HFFc6 (cell line): ENCODE results near the gene IFT122. TPM values are rescaled to one million over a fixed set of nuclear protein-coding genes. Genes with fewer than 3 reads are reported as not detected.
A peak's percentile ranks its signal among the peaks of the same experiment; 100 is the strongest.

Experiments used
- DNase-seq: peaks from one replicate; pipeline ENCODE4 v3.0.0-alpha.2; 2018
- H3K27ac Mint-ChIP-seq: 2 replicates; pipeline ENCODE4 v1.8.0; 2020; ENCODE audit warnings: mild to moderate bottlenecking, mixed read lengths
- H3K27me3 Mint-ChIP-seq: 2 replicates; pipeline ENCODE4 v1.8.0; 2021; ENCODE audit warnings: mild to moderate bottlenecking, moderate library complexity, mixed read lengths; ENCODE audit not compliant: insufficient read depth
- H3K36me3 Mint-ChIP-seq: 2 replicates; pipeline ENCODE4 v1.8.0; 2021; ENCODE audit warnings: low read depth, mixed read lengths
- H3K4me1 Mint-ChIP-seq: 2 replicates; pipeline ENCODE4 v1.8.0; 2020; ENCODE audit warnings: low read depth, mixed read lengths
- H3K4me3 Mint-ChIP-seq: 2 replicates; pipeline ENCODE4 v1.8.0; 2020; ENCODE audit warnings: mild to moderate bottlenecking, moderate library complexity, mixed read lengths
- H3K9me3 Mint-ChIP-seq: 2 replicates; pipeline ENCODE4 v1.8.0; 2020; ENCODE audit warnings: mild to moderate bottlenecking, mixed read lengths
- total RNA-seq, 6 experiments: library from RNA; stranded (reverse); fragmentation: NEBNext Ultra II Directional; extraction: Animal tissue kit (Norgen Biotek cat#: 25700); gene quantifications; 2 replicates in 1 of 6; 3 replicates in 5 of 6; pipeline ENCODE4 v1.2.3, GENCODE V29; 2021
- TF ChIP-seq, protein P1 (sequence below): fragments of 200-600 bp; sonication (generic); IDR thresholded peaks from 2 replicates; pipeline ENCODE4 v1.5.0; 2021; ENCODE audit warnings: antibody characterized with exemption, mild to moderate bottlenecking

The IFT122 gene
- total RNA-seq, 6 experiments from 2014 or later = 12.2 to 18.8 (median 18.2) TPM

DNA sequence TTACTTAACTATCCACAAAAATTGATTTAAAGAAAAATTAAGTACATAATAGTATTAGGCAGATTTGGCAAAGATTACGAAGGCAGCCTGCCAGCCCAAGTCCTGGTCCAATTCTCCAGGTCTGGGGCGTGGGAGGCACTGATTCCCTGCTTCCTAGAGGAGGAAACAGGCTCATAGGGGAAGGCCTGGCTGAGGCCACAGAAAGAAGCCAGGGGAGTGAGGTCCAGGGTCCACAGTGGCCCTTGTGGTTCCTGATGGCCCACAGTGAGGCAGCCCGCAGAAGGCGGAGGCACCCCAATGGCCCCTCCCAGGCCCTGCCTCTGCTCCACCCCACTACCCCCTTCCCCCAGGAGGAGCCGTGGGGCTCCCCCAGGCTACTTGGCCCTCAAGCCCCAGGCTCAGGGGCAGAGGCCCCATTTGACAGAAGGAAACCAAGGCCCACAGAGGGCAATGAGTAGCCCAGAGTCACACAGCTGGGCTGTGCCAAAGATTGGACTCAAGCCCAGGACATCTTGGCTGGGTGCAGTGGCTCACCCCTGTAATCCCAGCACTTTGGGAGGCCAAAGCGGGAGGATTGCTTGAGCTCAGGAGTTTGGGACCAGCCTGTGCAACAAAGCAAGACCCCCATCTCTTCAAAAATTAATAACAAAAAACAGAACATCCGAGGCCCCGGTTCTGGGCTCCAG, 124.0 kb downstream of the IFT122 start:
- no peak overlapping the region for H3K27ac Mint-ChIP-seq
- DNase-seq = no peak
- H3K9me3 Mint-ChIP-seq = no peaks in the 10 kb centered on the region
- TF ChIP-seq, protein P1, sequence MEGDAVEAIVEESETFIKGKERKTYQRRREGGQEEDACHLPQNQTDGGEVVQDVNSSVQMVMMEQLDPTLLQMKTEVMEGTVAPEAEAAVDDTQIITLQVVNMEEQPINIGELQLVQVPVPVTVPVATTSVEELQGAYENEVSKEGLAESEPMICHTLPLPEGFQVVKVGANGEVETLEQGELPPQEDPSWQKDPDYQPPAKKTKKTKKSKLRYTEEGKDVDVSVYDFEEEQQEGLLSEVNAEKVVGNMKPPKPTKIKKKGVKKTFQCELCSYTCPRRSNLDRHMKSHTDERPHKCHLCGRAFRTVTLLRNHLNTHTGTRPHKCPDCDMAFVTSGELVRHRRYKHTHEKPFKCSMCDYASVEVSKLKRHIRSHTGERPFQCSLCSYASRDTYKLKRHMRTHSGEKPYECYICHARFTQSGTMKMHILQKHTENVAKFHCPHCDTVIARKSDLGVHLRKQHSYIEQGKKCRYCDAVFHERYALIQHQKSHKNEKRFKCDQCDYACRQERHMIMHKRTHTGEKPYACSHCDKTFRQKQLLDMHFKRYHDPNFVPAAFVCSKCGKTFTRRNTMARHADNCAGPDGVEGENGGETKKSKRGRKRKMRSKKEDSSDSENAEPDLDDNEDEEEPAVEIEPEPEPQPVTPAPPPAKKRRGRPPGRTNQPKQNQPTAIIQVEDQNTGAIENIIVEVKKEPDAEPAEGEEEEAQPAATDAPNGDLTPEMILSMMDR = no peak
- H3K27me3 Mint-ChIP-seq = peaks cover 2% of the 10 kb centered on the region; the same call in 1 of the 2 replicates
- H3K36me3 Mint-ChIP-seq = peaks cover 15% of the 10 kb centered on the region; the same call in 1 of the 2 replicates
- H3K4me1 Mint-ChIP-seq = peaks cover 27% of the 10 kb centered on the region
- no peak overlapping the region for H3K4me3 Mint-ChIP-seq

DNA sequence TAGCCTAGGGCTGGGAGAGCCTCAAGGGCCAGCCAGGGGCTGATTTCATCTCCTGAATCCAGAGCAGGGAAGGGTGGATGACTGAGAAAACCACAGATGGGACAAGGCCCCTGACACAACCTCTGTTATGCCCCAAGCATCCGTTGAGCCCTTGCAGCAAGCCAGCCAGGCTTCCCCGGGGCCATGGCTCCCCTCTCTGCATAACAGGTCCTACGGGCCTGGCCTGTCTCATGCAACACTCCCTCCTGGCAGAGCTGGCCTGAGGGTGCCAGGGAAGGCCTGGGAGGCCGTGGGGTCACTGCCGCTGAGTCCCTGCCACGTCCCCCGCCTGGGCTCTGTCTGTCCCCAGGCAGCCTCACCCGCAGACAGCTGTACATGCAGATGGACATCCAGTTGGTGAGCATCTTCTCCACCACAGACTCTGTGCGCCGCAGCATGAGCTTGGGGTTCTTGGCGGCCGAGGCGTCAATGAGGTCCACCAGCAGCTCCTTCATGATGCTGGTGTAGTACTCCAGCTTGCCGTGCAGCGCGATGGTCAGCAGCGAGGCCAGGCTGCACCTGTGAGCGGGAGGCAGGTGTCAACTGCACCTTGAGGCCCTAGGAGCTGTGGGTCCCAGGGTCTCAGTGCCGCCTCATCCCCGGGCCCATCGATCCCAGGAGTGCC, 125.1 kb downstream of the IFT122 start:
- peaks cover 12% of the 10 kb centered on the region; the same call in 1 of the 2 replicates for H3K36me3 Mint-ChIP-seq
- peak overlapping the region; percentile 13; the same call in 1 of the 2 replicates for H3K27ac Mint-ChIP-seq
- peaks cover 15% of the 10 kb centered on the region for H3K4me1 Mint-ChIP-seq
- H3K4me3 Mint-ChIP-seq = no peak overlapping the region
- no peak for DNase-seq
- TF ChIP-seq, protein P1 = no peak
- no peaks in the 10 kb centered on the region for H3K9me3 Mint-ChIP-seq
- H3K27me3 Mint-ChIP-seq = peaks cover 2% of the 10 kb centered on the region; the same call in 1 of the 2 replicates

GRCh38 chr3:129565902-129566301, 125.9 kb downstream of the IFT122 start:
- Mint-ChIP-seq H3K9me3 (no peaks in the 10 kb centered on the region), H3K4me3 (no peak overlapping the region), H3K27ac (no peak overlapping the region), H3K4me1 (peaks cover 7% of the 10 kb centered on the region), H3K36me3 (peaks cover 12% of the 10 kb centered on the region; the same call in 1 of the 2 replicates), H3K27me3 (peaks cover 2% of the 10 kb centered on the region; the same call in 1 of the 2 replicates)
- DNase-seq = no peak
- TF ChIP-seq, protein P1 = no peak

DNA sequence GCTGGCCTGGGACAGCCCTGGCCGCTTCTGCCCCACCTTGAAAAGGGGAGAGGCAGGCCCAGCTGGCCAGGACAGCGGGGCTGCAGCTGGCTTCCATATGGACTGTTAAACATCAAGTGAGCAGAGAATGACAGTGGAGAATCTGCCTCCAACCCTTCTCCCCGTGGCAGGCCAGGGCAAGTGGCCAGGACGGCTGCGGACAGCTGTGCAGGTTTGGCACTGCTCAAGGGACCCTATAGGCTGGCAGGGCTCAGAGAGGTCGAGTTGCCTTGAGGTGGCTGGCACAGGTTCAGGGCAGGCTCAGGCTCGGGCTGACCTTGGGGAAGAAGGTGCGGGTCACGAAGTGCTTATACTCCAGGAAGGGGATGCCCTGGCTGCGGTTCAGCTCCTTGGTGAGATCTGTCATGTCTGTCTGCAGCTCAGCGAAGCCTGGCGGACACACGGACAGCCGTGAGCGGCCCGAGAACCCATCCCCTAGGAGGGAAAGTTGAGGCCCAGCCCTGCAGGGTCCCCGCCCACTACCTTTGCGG, 127.2 kb downstream of the IFT122 start:
- DNase-seq = no peak
- peaks cover 12% of the 10 kb centered on the region; the same call in 1 of the 2 replicates for H3K36me3 Mint-ChIP-seq
- no peak overlapping the region for H3K4me3 Mint-ChIP-seq
- TF ChIP-seq, protein P1 = no peak
- no peaks in the 10 kb centered on the region for H3K9me3 Mint-ChIP-seq
- H3K27me3 Mint-ChIP-seq = peaks cover 2% of the 10 kb centered on the region
- H3K27ac Mint-ChIP-seq = no peak overlapping the region
- H3K4me1 Mint-ChIP-seq = 0 out of 2 replicates have a peak, but pooled peaks cover 5% of the 10 kb centered on the region

DNA sequence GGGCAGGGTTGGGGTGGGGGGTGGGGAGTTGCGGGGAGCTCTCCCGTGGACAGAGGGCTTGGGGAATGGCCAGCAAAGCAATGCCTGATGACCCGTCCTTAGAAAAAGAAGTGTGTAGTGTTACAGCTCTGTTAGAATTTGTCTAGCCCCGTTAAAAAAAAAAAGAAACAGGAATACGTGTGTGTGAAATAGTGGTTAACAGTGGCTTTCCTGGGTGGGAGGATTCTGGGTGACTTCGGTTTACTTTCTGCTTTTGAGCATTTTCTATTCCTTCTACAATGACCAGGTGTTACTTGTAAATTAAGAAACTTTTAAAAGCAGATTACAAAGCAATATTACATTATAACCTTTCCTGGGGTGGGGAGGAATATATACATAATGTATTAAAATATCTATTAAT, 127.9 kb downstream of the IFT122 start:
- Mint-ChIP-seq H3K4me3 (no peak overlapping the region), H3K27me3 (peaks cover 2% of the 10 kb centered on the region), H3K36me3 (peaks cover 11% of the 10 kb centered on the region; the same call in 1 of the 2 replicates), H3K27ac (no peak overlapping the region), H3K9me3 (no peaks in the 10 kb centered on the region), H3K4me1 (0 out of 2 replicates have a peak, but pooled peaks cover 5% of the 10 kb centered on the region)
- no peak for DNase-seq
- TF ChIP-seq, protein P1 = no peak
